Pancreas (tissue), 10 donors: ENCODE results near the gene PHYKPL. TPM values are rescaled to one million over a fixed set of nuclear protein-coding genes. Genes with fewer than 3 reads are reported as not detected.
A peak's percentile ranks its signal among the peaks of the same experiment; 100 is the strongest.

Source experiments
- ATAC-seq, 4 donors: fragments of 200-7000 bp; cut with Tn5 transposase; one replicate each; pipeline versions ENCODE4 v1.8.0 to v1.9.1; 2020; ENCODE audit warnings: mild to moderate bottlenecking in 4 of 4, moderate library complexity in 4 of 4
- DNase-seq, 6 donors: peaks; one replicate each; pipeline ENCODE4 v3.0.0-alpha.2; 2020
- FAIRE-seq: peaks from 2 replicates; lab custom pipeline; 2012; peaks lifted over from hg19 to GRCh38; lab: Jason Lieb, UNC
- H3K27ac ChIP-seq, 4 donors: fragments of 200-600 bp; sonication (generic); 1 replicate in 3 of 4; 2 replicates in 1 of 4; pipeline versions ENCODE4 v1.5.0 to v1.8.0; 2020
- H3K27me3 ChIP-seq, 4 donors: fragments of 200-600 bp; one replicate each; pipeline ENCODE4 v1.8.0; 2021
- H3K36me3 ChIP-seq, 3 donors: fragments of 200-600 bp; sonication (generic) in 1 of 3; one replicate each; pipeline versions ENCODE4 v1.5.0 to v1.8.0; 2020 to 2021
- H3K4me1 ChIP-seq, 3 donors: fragments of 200-600 bp; one replicate each; pipeline ENCODE4 v1.8.0; 2021
- H3K4me3 ChIP-seq, 4 donors: fragments of 200-600 bp; sonication (generic) in 2 of 4; one replicate each; pipeline versions ENCODE4 v1.5.0 to v1.8.0; 2020 to 2021
- H3K9me3 ChIP-seq, 4 donors: fragments of 200-600 bp; one replicate each; pipeline ENCODE4 v1.8.0; 2021
- CTCF ChIP-seq, 4 donors: fragments of 200-600 bp; sonication (generic) in 3 of 4; IDR thresholded peaks; one replicate each; pipeline versions ENCODE4 v1.5.0 to v1.8.0; 2021; ENCODE audit warnings: antibody characterized with exemption in 4 of 4
- WGBS, 2 donors: extraction: QIAGEN DNeasy Blood & Tissue Kit; methylation state at CpG; one replicate each; pipeline ENCODE4 v1.1.7; 2013; 5-methylcytosine and 5-hydroxymethylcytosine counted together
- intact Hi-C, 3 donors: fragments of 100-400 bp; cut with DNase I; formaldehyde crosslinking; loops; one replicate each; pipeline versions ENCODE4 v1.11.1 to v1.14.2; 2022
- polyA plus RNA-seq, 2 donors: library from polyadenylated mRNA; stranded (reverse); fragments of 200-250 nt; gene quantifications; one replicate each; pipeline ENCODE4 v1.2.3, GENCODE V29; 2013
- total RNA-seq, 6 donors: library from RNA; stranded (reverse); fragmentation: NEBNext Ultra II Directional in 4 of 6; extraction: Animal tissue kit (Norgen Biotek cat#: 25700) in 4 of 6; gene quantifications; one replicate each; pipeline versions ENCODE4 v1.2.1 to v1.2.4, GENCODE V29; 2021 to 2023
- donor health status: healthy with polysubstance abuse.
- donor health status: DM: no; HTN: no; CAD: no; lungs with moderate emphysema.
- donor health status: DM: no; HTN: no; CAD: no.
- donor health status: control.
- donor health status: control.
- donor health status: Bipolar disorder and iron deficiency.
- donor health status: DM: yes; HTN: yes; CAD: no.
- donor health status: DM: no; HTN: no; CAD: no.
- donor health status: DM: no; HTN: no; CAD: no.
- donor health status: DM: yes; HTN: yes; CAD: no.

Gene PHYKPL
- total and polyA plus RNA-seq, 8 donors: 29.3 to 83.5 (median 39.2) TPM

GRCh38 chr5:178165581-178165980 is 67.0 kb downstream of the PHYKPL start:
- TF ChIP-seq CTCF (IDR thresholded peaks at IDR 0.05): no peak
- Histone ChIP-seq H3K4me3 (peak overlapping the region in 1 of 4 donors; percentile 11), H3K36me3 (no peaks in the 10 kb centered on the region), H3K9me3 (no peaks in the 10 kb centered on the region), H3K27ac (no peak overlapping the region), H3K27me3 (no peaks in the 10 kb centered on the region), H3K4me1 (peaks cover 0 to 3% (median 0%) of the 10 kb centered on the region in 3 donors)
- DNase-seq (no peak), ATAC-seq (no peak), FAIRE-seq (no peak)
- WGBS, 2 donors: 25 to 26% methylated on average over 38 of the region's 38 CpGs
- intact Hi-C loops: no loop called here

GRCh38 chr5:178163772-178164735 is 68.5 kb downstream of the PHYKPL start:
- peak overlapping the region in 1 of 4 donors; percentile 17 for H3K4me3 ChIP-seq
- H3K9me3 ChIP-seq: no peaks in the 10 kb centered on the region
- no peak for FAIRE-seq
- no peaks in the 10 kb centered on the region for H3K36me3 ChIP-seq
- intact Hi-C loops: loop anchor here in 1 of 3 donors (5.0 kb wide), 1 partner anchor 87 kb away; no protein-coding TSS in a partner anchor
- TF ChIP-seq CTCF (IDR thresholded peaks at IDR 0.05): peak; percentile 99 to 100 (median 99)
- peak; percentile 75 to 99 (median 92) for DNase-seq
- H3K27ac ChIP-seq: no peak overlapping the region
- peaks cover 0 to 3% (median 0%) of the 10 kb centered on the region in 3 donors for H3K4me1 ChIP-seq
- 8 to 9% methylated on average over 29 to 33 of the region's 33 CpGs for WGBS, 2 donors
- ATAC-seq: peak; percentile 97 to 100 (median 100)
- no peaks in the 10 kb centered on the region for H3K27me3 ChIP-seq

- H3K27me3 ChIP-seq: no peaks in the 10 kb centered on the region
- DNase-seq (no peak), FAIRE-seq (no peak), ATAC-seq (no peak)
- WGBS, 2 donors: 61 to 75% methylated on average over 9 of the region's 9 CpGs
- TF ChIP-seq CTCF (IDR thresholded peaks at IDR 0.05): no peak
- intact Hi-C loops: loop anchor here in 1 of 3 donors (5.0 kb wide), 1 partner anchor 85 kb away; no protein-coding TSS in a partner anchor
- no peaks in the 10 kb centered on the region for H3K9me3 ChIP-seq
- no peak overlapping the region for H3K27ac ChIP-seq
- H3K36me3 ChIP-seq: no peaks in the 10 kb centered on the region
- H3K4me1 ChIP-seq: peaks cover 0 to 3% (median 0%) of the 10 kb centered on the region in 3 donors
- no peak overlapping the region for H3K4me3 ChIP-seq
Observed at GRCh38 chr5:178162481-178162880, 70.1 kb downstream of the PHYKPL start.

- no peak for DNase-seq
- H3K4me3 ChIP-seq: no peak overlapping the region
- FAIRE-seq: no peak
- H3K36me3 ChIP-seq: no peaks in the 10 kb centered on the region
- no peak for TF ChIP-seq CTCF (IDR thresholded peaks at IDR 0.05)
- H3K9me3 ChIP-seq: no peaks in the 10 kb centered on the region
- H3K27ac ChIP-seq: no peak overlapping the region
- H3K4me1 ChIP-seq: peaks cover 0 to 3% (median 0%) of the 10 kb centered on the region in 3 donors
- H3K27me3 ChIP-seq: no peaks in the 10 kb centered on the region
- WGBS, 2 donors: 76 to 79% methylated on average over 5 of the region's 5 CpGs
- ATAC-seq: no peak
- intact Hi-C loops: loop anchor here in 1 of 3 donors (5.0 kb wide), 1 partner anchor 83 kb away; no protein-coding TSS in a partner anchor
Observed at GRCh38 chr5:178160176-178160575, 72.4 kb downstream of the PHYKPL start.

Other genes with a start within 250 kb of the PHYKPL start
- not detected for gene PROP1, start 236.6 kb downstream of the PHYKPL start, total RNA-seq
- gene PROP1, start 236.6 kb downstream of the PHYKPL start, polyA plus RNA-seq: not detected
- gene N4BP3, start 119.3 kb downstream of the PHYKPL start, total RNA-seq: 1 to 10 TPM in 1 of 6 donors, under 1 TPM in 5; 0.23 to 1.1 (median 0.47) TPM
- 1 to 10 TPM in 1 of 2 donors, under 1 TPM in 1; 0.75 to 1.1 TPM for gene N4BP3, start 119.3 kb downstream of the PHYKPL start, polyA plus RNA-seq
- gene RMND5B, start 101.8 kb downstream of the PHYKPL start, total RNA-seq: 10 to 100 TPM; 12.1 to 21.7 (median 17.4) TPM
- 10 to 100 TPM; 26.4 to 29.8 TPM for gene RMND5B, start 101.8 kb downstream of the PHYKPL start, polyA plus RNA-seq
- 10 to 100 TPM; 34.6 to 65.6 (median 53.9) TPM for gene NHP2, start 78.9 kb downstream of the PHYKPL start, total RNA-seq
- gene NHP2, start 78.9 kb downstream of the PHYKPL start, polyA plus RNA-seq: 10 to 100 TPM; 50.7 to 84.7 TPM
- not detected for gene GMCL2, start 45.4 kb downstream of the PHYKPL start, total RNA-seq
- gene GMCL2, start 45.4 kb downstream of the PHYKPL start, polyA plus RNA-seq: not detected
- gene HNRNPAB, start 28.3 kb downstream of the PHYKPL start, total RNA-seq: 10 to 100 TPM; 24.5 to 61.6 (median 44.8) TPM
- 10 to 100 TPM; 47.0 to 52.7 TPM for gene HNRNPAB, start 28.3 kb downstream of the PHYKPL start, polyA plus RNA-seq